Endothelial cell of umbilical vein (primary cell): ENCODE results near the gene ARHGEF28.

Experiments used
- EZH2 ChIP-seq: IDR thresholded peaks from 2 replicates; pipeline ENCODE4 v1.6.1; 2012; ENCODE audit warnings: borderline replicate concordance, low read depth, mild to moderate bottlenecking, moderate library complexity, low read length, inconsistent platforms; ENCODE audit not compliant: severe bottlenecking
- FOS ChIP-seq: IDR thresholded peaks from 2 replicates; pipeline ENCODE4 v1.6.1; 2011; ENCODE audit warnings: mild to moderate bottlenecking, low read length, moderate library complexity, borderline replicate concordance; ENCODE audit not compliant: insufficient read depth
- GATA2 ChIP-seq: IDR thresholded peaks from 2 replicates; pipeline ENCODE4 v1.7.0; 2011; ENCODE audit warnings: low read depth, mild to moderate bottlenecking, moderate library complexity, mixed read lengths, low read length; ENCODE audit not compliant: insufficient read length, insufficient read depth
- JUN ChIP-seq: IDR thresholded peaks from 2 replicates; pipeline ENCODE4 v1.6.1; 2011; ENCODE audit warnings: borderline replicate concordance, low read depth; ENCODE audit not compliant: insufficient read length, insufficient read depth
- MYC ChIP-seq: IDR thresholded peaks from one replicate; pipeline ENCODE4 v1.6.1; 2011; ENCODE audit warnings: mild to moderate bottlenecking, low read depth, low read length
- POLR2A ChIP-seq: IDR thresholded peaks from 2 replicates; pipeline ENCODE4 v1.6.1; 2012; ENCODE audit warnings: low read depth, mild to moderate bottlenecking, control low read depth, low read length
- POLR2AphosphoS5 ChIP-seq: IDR thresholded peaks from 2 replicates; pipeline ENCODE4 v1.6.1; 2012; ENCODE audit warnings: low read depth, mild to moderate bottlenecking, control low read depth, low read length, moderate library complexity; ENCODE audit not compliant: insufficient read depth
- TF ChIP-seq, protein P1 (sequence below), 2 donors: IDR thresholded peaks; 1 replicate in 1 of 2; 2 replicates in 1 of 2; pipeline ENCODE4 v1.5.1; 2011; ENCODE audit warnings: low read length in 2 of 2, mild to moderate bottlenecking in 2 of 2, moderate library complexity in 2 of 2, control low read depth in 1 of 2, inconsistent platforms in 1 of 2, low read depth in 1 of 2; ENCODE audit not compliant: insufficient read depth in 1 of 2; ENCODE audit errors: extremely low read depth in 1 of 2
- TF ChIP-seq, protein P2 (sequence below): IDR thresholded peaks from 2 replicates; pipeline ENCODE4 v1.6.1; 2011; ENCODE audit not compliant: insufficient read depth, insufficient read length

DNA sequence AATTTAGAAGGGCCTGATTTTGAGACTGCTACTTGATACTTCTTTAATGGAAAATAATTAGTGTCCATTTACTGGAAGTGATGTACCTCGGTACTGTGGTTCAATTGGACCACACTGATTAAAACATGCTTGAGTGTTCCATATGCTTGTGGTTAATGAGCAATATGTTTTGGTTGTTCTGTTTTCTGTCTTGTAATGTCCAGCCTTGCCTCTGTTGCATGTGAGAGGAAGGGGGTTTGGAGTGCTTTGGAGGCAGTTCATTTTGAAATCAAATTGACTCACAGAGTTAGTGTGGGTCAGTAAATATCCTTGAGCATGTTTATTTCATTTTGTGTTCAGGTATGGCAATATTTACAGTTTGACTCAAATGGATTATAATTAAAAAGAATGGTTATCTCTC, 334.4 kb downstream of the ARHGEF28 start:
- TF ChIP-seq POLR2A (no peak), EZH2 (no peak), POLR2AphosphoS5 (no peak), GATA2 (no peak), JUN (no peak), MYC (no peak), FOS (no peak)
- TF ChIP-seq, protein P1, sequence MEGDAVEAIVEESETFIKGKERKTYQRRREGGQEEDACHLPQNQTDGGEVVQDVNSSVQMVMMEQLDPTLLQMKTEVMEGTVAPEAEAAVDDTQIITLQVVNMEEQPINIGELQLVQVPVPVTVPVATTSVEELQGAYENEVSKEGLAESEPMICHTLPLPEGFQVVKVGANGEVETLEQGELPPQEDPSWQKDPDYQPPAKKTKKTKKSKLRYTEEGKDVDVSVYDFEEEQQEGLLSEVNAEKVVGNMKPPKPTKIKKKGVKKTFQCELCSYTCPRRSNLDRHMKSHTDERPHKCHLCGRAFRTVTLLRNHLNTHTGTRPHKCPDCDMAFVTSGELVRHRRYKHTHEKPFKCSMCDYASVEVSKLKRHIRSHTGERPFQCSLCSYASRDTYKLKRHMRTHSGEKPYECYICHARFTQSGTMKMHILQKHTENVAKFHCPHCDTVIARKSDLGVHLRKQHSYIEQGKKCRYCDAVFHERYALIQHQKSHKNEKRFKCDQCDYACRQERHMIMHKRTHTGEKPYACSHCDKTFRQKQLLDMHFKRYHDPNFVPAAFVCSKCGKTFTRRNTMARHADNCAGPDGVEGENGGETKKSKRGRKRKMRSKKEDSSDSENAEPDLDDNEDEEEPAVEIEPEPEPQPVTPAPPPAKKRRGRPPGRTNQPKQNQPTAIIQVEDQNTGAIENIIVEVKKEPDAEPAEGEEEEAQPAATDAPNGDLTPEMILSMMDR (IDR thresholded peaks at IDR 0.05; ENCODE audit: extremely low read depth in 1 of 2, insufficient read depth in 1 of 2, low read depth in 1 of 2, low read length in 2 of 2), result no peak
- TF ChIP-seq, protein P2, sequence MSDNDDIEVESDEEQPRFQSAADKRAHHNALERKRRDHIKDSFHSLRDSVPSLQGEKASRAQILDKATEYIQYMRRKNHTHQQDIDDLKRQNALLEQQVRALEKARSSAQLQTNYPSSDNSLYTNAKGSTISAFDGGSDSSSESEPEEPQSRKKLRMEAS, result no peak
